ENCODE results near the gene TGFBR3. TPM values are rescaled to one million over a fixed set of nuclear protein-coding genes. Genes with fewer than 3 reads are reported as not detected.

TGFBR3 gene
- total RNA-seq, 1 experiment from 2014 or later: 2.4 TPM

GRCh38 chr1:91691525-91691924, 194.4 kb downstream of the TGFBR3 start:
- Histone ChIP-seq H3K14ac (ENCODE audit: insufficient read depth, low read length) (no peak overlapping the region), H2BK5ac (ENCODE audit: insufficient read length, low read length) (no peak overlapping the region), H3K4me2 (ENCODE audit: insufficient read depth, insufficient read length, low read length) (no peak overlapping the region), H2AFZ (ENCODE audit: low read length) (no peak overlapping the region), H4K91ac (ENCODE audit: insufficient read length, low read depth, low read length) (no peak overlapping the region), H3K27me3 (ENCODE audit: insufficient read depth, low read length) (no peaks in the 10 kb centered on the region), H3K23me2 (ENCODE audit: insufficient read length, low read depth, low read length, poor library complexity, severe bottlenecking) (no peaks in the 10 kb centered on the region), H3K9ac (ENCODE audit: extremely low read depth, insufficient read length, low read length) (no peak overlapping the region), H3K18ac (ENCODE audit: insufficient read length, low read depth, low read length) (no peak overlapping the region), H3K4me1 (ENCODE audit: insufficient read depth, low read length) (0 out of 2 replicates have a peak, but pooled peaks cover 2% of the 10 kb centered on the region), H3K27ac (ENCODE audit: insufficient read length, low read depth, low read length) (no peak overlapping the region), H4K8ac (replicated peaks; ENCODE audit: insufficient read length, low read depth, low read length) (no peak overlapping the region), H3K23ac (ENCODE audit: insufficient read length, low read depth, low read length) (no peak overlapping the region), H3K56ac (ENCODE audit: insufficient read length, low read depth, low read length) (no peak overlapping the region), H2BK20ac (ENCODE audit: low read depth, low read length, poor library complexity, severe bottlenecking) (no peak overlapping the region), H3K4ac (ENCODE audit: low read depth, low read length) (no peak overlapping the region), H2AK5ac (ENCODE audit: insufficient read length, low read length) (no peak overlapping the region), H4K5ac (ENCODE audit: insufficient read length, low read depth, low read length) (no peak overlapping the region), H3T11ph (ENCODE audit: low read length) (no peak overlapping the region), H2BK12ac (ENCODE audit: insufficient read length, low read depth, low read length) (no peak overlapping the region), H4K20me1 (ENCODE audit: control insufficient read depth, insufficient read depth, insufficient read length) (no peaks in the 10 kb centered on the region), H3K79me2 (ENCODE audit: insufficient read depth, low read length) (no peaks in the 10 kb centered on the region), H2BK120ac (ENCODE audit: low read depth, low read length, poor library complexity, severe bottlenecking) (no peak overlapping the region), H3K79me1 (ENCODE audit: insufficient read depth, low read depth, low read length, poor library complexity, severe bottlenecking) (no peaks in the 10 kb centered on the region), H2BK15ac (ENCODE audit: low read depth, low read length) (no peak overlapping the region), H3K9me3 (ENCODE audit: control insufficient read depth, low read depth, low read length) (no peaks in the 10 kb centered on the region)
- no peak overlapping the region for H3K4me3 Mint-ChIP-seq
- H3K27me3 Mint-ChIP-seq (ENCODE audit: low read depth): no peaks in the 10 kb centered on the region; the same call in 1 of the 2 replicates
- H3K27ac Mint-ChIP-seq: no peak overlapping the region
- WGBS (ENCODE audit: extremely low coverage, insufficient read length, low lambda C conversion rate): no CpG with 5 or more reads among the region's 4 CpGs
- no peak for DNase-seq
- H3K36me3 Mint-ChIP-seq (ENCODE audit: insufficient read depth in 1 of 3, low read depth in 3 of 3): no peaks in the 10 kb centered on the region
- peaks cover 20 to 26% of the 10 kb centered on the region in 2 experiments for H3K4me1 Mint-ChIP-seq
- no peaks in the 10 kb centered on the region for H3K9me3 Mint-ChIP-seq
- no peak for TF ChIP-seq CTCF (conservative IDR thresholded peaks at IDR 0.05)
